Measurements from ENCODE around the gene RMND1.

DNA sequence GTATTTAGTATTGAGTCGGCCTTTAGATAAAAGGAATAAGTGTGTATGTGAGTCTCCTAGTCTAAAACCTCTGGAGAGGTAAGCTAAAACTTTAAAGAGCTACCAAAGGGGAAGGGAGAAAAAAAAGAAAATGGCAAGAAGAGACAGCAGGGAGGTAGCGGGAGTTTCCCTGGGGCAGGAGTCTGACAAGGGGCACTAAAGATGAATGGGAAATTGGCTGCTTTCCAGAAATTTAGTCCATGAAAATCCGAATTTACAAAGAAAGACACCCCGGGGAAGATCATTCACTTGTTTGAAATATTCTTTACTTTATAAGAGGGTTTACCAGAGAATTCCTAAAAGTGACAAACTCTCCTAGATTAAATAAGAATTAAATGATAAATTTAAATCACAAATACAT, 19.3 kb downstream of the RMND1 start:
- TF ChIP-seq, protein P1, sequence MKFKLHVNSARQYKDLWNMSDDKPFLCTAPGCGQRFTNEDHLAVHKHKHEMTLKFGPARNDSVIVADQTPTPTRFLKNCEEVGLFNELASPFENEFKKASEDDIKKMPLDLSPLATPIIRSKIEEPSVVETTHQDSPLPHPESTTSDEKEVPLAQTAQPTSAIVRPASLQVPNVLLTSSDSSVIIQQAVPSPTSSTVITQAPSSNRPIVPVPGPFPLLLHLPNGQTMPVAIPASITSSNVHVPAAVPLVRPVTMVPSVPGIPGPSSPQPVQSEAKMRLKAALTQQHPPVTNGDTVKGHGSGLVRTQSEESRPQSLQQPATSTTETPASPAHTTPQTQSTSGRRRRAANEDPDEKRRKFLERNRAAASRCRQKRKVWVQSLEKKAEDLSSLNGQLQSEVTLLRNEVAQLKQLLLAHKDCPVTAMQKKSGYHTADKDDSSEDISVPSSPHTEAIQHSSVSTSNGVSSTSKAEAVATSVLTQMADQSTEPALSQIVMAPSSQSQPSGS (CRISPR knock-in tag; IDR thresholded peaks at IDR 0.05; ENCODE audit: borderline replicate concordance, low read depth), result no peak
- TF ChIP-seq, protein P2, sequence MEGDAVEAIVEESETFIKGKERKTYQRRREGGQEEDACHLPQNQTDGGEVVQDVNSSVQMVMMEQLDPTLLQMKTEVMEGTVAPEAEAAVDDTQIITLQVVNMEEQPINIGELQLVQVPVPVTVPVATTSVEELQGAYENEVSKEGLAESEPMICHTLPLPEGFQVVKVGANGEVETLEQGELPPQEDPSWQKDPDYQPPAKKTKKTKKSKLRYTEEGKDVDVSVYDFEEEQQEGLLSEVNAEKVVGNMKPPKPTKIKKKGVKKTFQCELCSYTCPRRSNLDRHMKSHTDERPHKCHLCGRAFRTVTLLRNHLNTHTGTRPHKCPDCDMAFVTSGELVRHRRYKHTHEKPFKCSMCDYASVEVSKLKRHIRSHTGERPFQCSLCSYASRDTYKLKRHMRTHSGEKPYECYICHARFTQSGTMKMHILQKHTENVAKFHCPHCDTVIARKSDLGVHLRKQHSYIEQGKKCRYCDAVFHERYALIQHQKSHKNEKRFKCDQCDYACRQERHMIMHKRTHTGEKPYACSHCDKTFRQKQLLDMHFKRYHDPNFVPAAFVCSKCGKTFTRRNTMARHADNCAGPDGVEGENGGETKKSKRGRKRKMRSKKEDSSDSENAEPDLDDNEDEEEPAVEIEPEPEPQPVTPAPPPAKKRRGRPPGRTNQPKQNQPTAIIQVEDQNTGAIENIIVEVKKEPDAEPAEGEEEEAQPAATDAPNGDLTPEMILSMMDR (IDR thresholded peaks at IDR 0.05), result no peak
- TF ChIP-seq, protein P3, sequence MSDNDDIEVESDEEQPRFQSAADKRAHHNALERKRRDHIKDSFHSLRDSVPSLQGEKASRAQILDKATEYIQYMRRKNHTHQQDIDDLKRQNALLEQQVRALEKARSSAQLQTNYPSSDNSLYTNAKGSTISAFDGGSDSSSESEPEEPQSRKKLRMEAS (CRISPR knock-in tag; IDR thresholded peaks at IDR 0.05), result no peak
- no peak for TF ChIP-seq NFE2L1 (CRISPR knock-in tag; IDR thresholded peaks at IDR 0.05)
- TF ChIP-seq, protein P4, sequence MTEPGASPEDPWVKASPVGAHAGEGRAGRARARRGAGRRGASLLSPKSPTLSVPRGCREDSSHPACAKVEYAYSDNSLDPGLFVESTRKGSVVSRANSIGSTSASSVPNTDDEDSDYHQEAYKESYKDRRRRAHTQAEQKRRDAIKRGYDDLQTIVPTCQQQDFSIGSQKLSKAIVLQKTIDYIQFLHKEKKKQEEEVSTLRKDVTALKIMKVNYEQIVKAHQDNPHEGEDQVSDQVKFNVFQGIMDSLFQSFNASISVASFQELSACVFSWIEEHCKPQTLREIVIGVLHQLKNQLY (CRISPR knock-in tag; IDR thresholded peaks at IDR 0.05), result no peak
- TF ChIP-seq, protein P5, sequence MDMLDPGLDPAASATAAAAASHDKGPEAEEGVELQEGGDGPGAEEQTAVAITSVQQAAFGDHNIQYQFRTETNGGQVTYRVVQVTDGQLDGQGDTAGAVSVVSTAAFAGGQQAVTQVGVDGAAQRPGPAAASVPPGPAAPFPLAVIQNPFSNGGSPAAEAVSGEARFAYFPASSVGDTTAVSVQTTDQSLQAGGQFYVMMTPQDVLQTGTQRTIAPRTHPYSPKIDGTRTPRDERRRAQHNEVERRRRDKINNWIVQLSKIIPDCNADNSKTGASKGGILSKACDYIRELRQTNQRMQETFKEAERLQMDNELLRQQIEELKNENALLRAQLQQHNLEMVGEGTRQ (CRISPR knock-in tag; IDR thresholded peaks at IDR 0.05), result no peak

All from WTC11 (cell line).